ENCODE data around the gene SETBP1.
"Not testable (repeated sequence)": the region's sequence is repeated elsewhere in the genome, so short reads cannot be mapped to it uniquely, and the experiment has no call there.

SETBP1 gene

GRCh38 chr18:44791520-44791919 is 110.8 kb downstream of the SETBP1 start:
- DNase-seq (ENCODE audit: low read depth in 2 of 2), result no peak

GRCh38 chr18:44792456-44793061 is 111.9 kb downstream of the SETBP1 start:
- no peak for DNase-seq (ENCODE audit: low read depth in 2 of 2)

GRCh38 chr18:44793194-44793593 is 112.5 kb downstream of the SETBP1 start:
- DNase-seq (ENCODE audit: low read depth in 2 of 2), result no peak

GRCh38 chr18:44793685-44794084 is 113.0 kb downstream of the SETBP1 start:
- DNase-seq (ENCODE audit: low read depth in 2 of 2), result no peak

- no peak for DNase-seq (ENCODE audit: low read depth in 2 of 2)
Observed at GRCh38 chr18:44795241-44795640, 114.6 kb downstream of the SETBP1 start.

GRCh38 chr18:44796429-44797428 is 116.0 kb downstream of the SETBP1 start:
- no peak for DNase-seq (ENCODE audit: low read depth in 2 of 2)

GRCh38 chr18:44798433-44799048 is 117.9 kb downstream of the SETBP1 start:
- no peak for DNase-seq (ENCODE audit: low read depth in 2 of 2)

GRCh38 chr18:44799382-44799906 is 118.8 kb downstream of the SETBP1 start:
- no peak for DNase-seq (ENCODE audit: low read depth in 2 of 2)

- no peak for DNase-seq (ENCODE audit: low read depth in 2 of 2)
Observed at GRCh38 chr18:44799907-44800421, 119.3 kb downstream of the SETBP1 start.

GRCh38 chr18:44800766-44801165 is 120.1 kb downstream of the SETBP1 start:
- not testable (repeated sequence) for DNase-seq (ENCODE audit: low read depth in 2 of 2)

- DNase-seq (ENCODE audit: low read depth in 2 of 2), result no peak
Observed at GRCh38 chr18:44801781-44802180, 121.1 kb downstream of the SETBP1 start.

GRCh38 chr18:44802508-44802907 is 121.8 kb downstream of the SETBP1 start:
- DNase-seq (ENCODE audit: low read depth in 2 of 2), result no peak

GRCh38 chr18:44803019-44803650 is 122.4 kb downstream of the SETBP1 start:
- no peak for DNase-seq (ENCODE audit: low read depth in 2 of 2)

GRCh38 chr18:44804033-44804432 is 123.3 kb downstream of the SETBP1 start:
- no peak for DNase-seq (ENCODE audit: low read depth in 2 of 2)

GRCh38 chr18:44805176-44805575 is 124.5 kb downstream of the SETBP1 start:
- no peak for DNase-seq (ENCODE audit: low read depth in 2 of 2)

GRCh38 chr18:44805643-44806042 is 125.0 kb downstream of the SETBP1 start:
- no peak for DNase-seq (ENCODE audit: low read depth in 2 of 2)

- no peak for DNase-seq (ENCODE audit: low read depth in 2 of 2)
Observed at GRCh38 chr18:44807766-44808165, 127.1 kb downstream of the SETBP1 start.

GRCh38 chr18:44811572-44812125 is 131.0 kb downstream of the SETBP1 start:
- DNase-seq (ENCODE audit: low read depth in 2 of 2), result no peak

GRCh38 chr18:44812426-44812825 is 131.7 kb downstream of the SETBP1 start:
- no peak for DNase-seq (ENCODE audit: low read depth in 2 of 2)

- no peak for DNase-seq (ENCODE audit: low read depth in 2 of 2)
Observed at GRCh38 chr18:44813586-44813985, 132.9 kb downstream of the SETBP1 start.

- no peak for DNase-seq (ENCODE audit: low read depth in 2 of 2)
Observed at GRCh38 chr18:44815108-44815507, 134.4 kb downstream of the SETBP1 start.

Measured in stimulated activated CD4-positive, alpha-beta T cell treated with anti-CD3 and anti-CD28 coated beads, Interleukin-4, amount 100 ng/mL, for 48 hours (primary cell).